Bone marrow (tissue), 2 donors: Measurements from ENCODE around the gene DENND5A.

Experiments used
- DNase-seq, 2 donors: peaks; one replicate each; lab custom pipeline; 2025; lab: John Stamatoyannopoulos, UW

Gene DENND5A

GRCh38 chr11:9265211-9266131 is at the start of gene DENND5A:
DENND5A (minus strand) TSS chr11:9265350; CDS start chr11:9265069, 281 bp downstream.
- DNase-seq, result peak; percentile 40 to 45

DNA sequence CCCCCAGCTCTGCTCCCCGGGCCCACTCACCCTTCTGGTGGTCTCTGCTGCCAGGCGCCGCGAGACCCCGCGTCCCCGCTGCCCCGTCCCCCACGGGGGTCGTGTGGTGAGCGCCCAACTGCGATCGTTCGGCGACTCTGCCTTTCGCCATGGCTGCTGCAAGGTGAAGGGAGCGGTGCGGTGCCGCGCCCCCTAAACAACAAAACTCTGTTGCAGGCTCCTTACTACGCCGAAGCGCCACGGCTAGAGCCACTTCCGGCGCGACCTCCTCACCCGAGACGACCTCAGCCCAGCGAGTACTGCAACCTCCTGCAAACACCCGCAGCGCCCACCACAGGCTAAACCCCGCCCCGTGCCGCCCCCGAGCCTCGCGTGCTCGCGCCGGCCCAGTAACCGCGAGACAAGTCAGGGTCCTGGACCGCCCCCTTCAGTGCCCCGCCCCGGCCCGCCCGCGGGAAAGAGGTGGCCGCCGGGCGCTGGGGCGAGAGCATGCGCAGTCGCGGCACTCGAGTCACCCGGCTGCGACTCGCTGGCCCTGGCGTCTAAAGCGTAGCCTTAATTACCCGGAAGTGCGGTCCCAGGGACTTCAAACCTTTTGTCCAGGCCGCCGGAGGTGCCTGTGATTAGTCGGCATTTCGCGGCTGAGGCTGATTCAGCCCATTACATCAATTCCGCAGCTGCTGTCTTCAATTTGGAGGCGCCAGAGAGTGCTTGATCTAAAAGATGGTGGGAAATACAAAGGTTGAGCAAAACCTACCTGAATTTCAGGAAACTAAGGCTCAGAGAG is 49.3 kb upstream of the DENND5A start, which contains the start of gene TMEM41B:
Gene TMEM41B, minus strand, starts transcription at position 303 of the 787 bp plus-strand sequence. Its CDS starts 152 bp downstream, at position 151.
- DNase-seq, result peak; percentile 91 to 93

DNA sequence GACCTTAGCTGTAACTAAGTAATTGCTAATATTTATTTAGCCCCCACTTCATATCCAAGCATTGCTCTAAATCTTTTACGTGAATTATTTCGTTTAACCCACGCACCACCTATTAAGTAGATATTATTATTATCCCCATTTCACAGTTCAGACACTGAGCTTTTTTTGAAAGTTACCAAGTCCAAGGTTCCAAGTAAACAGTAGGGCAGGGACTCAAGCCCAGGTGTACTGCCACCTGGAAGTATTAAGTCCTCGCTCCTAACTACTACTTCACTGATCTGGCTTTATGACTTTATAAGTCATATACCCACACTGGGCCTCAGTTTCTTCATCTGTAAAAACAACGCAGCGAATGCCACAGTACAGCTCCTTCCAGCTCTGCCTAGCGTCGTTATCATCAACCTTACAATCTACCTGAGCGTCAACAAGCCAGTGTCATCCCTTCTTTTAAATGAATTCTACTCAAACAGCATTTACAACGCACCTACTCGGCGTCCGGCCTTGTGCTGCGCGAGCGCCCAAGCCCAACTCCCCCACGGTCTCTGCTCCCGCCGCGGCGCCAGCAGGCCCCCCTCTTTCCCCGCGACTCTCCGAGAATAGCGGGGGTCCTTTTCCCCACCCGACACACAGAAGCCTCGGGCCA is 48.6 kb upstream of the DENND5A start:
- DNase-seq, result no peak

GRCh38 chr11:9310485-9311090 is 45.4 kb upstream of the DENND5A start:
- no peak for DNase-seq

- no peak for DNase-seq
Observed at GRCh38 chr11:9304178-9304577, 39.0 kb upstream of the DENND5A start.

- no peak for DNase-seq
Observed at GRCh38 chr11:9302448-9302847, 37.3 kb upstream of the DENND5A start.

DNA sequence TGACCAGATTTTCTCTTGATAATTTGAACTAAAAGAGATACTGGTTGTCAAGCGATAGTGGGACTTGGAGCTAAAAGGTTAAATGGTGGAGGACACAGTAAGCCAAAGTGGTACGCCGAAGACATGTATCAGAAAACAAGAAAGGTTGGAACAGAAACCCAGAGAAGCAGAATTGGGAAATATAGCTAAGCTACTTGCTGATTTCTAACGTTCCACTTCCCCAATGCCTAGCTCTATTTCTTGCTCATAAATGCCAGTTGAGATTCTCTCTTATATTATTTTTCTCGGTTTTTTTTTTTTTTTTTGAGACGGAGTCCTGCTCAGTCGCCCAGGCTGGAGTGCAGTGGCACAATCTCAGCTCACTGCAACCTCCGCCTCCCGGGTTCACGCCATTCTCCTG is 36.6 kb upstream of the DENND5A start:
- no peak for DNase-seq

GRCh38 chr11:9293646-9294045 is 28.5 kb upstream of the DENND5A start:
- DNase-seq, result no peak

DNA sequence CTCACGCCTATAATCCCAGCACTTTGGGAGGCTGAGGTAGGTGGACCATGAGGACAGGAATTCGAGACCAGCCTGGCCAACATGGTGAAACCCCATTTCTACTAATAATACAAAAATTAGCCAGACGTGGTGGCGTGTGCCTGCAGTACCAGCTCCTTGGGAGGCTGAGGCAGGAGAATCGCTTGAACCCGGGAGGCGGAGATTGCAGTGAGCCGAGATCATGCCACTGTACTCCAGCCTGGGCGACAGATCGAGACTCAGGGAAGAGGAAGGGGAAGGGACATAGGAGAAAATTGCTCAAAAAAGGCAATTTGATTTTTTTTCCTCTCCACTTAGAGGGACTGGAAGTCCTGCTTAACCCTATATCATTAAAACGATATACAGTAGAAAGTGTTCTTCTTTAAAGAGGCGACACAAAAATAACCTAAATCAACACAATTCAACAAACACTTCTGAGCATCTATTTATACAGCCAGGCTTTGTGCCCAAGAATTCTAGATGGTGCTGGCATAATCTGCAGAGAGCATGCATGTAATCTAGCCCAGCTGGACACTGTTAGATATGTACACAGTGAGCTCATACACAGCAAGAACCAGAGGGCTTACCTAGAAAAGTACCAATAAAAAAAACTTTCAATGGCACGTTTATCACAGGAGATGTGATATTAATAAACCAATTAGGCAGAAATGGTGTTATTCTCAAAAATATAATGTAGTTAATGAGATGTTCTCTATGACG is 20.9 kb upstream of the DENND5A start:
- no peak for DNase-seq

GRCh38 chr11:9280655-9281301 is 15.6 kb upstream of the DENND5A start:
- DNase-seq, result peak in 1 of 2 donors; percentile 75

DNA sequence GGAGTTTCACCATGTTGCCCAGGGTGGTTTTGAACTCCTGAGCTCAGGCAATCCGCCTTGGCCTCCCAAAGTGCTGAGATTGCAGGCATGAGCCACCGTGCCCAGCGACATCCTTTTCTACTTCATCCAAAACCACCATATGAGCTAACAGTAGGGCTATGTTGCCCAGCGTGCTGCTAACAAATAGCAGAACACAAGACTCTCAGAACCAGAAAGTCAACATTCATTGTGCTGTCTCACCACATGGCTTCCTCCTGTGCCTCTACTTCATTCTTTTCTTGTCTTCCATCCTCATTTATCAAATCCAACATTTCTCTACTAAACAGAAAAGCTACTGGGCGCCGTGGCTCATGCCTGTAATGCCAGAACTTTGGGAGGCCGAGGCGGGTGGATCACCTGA is 12.0 kb upstream of the DENND5A start:
- no peak for DNase-seq

DNA sequence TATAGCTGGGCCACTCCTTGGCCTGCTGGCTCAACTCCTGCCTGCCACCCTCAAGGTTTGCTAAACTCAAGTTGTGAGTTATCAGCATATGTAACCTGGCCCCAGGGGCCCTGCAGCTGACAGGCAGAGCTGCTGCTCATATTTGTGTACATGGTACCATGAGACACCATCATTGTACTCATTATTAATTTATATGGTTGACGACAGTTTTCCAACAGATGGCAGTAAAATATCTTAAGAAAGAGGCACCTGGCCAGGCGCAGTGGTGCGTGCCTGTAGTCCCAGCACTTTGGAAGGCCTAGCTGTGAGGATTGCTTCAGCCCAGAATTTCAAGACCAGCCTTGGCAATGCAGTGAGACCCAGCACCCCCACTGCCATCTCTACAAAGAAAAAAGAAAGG is 11.4 kb upstream of the DENND5A start:
- no peak for DNase-seq

DNA sequence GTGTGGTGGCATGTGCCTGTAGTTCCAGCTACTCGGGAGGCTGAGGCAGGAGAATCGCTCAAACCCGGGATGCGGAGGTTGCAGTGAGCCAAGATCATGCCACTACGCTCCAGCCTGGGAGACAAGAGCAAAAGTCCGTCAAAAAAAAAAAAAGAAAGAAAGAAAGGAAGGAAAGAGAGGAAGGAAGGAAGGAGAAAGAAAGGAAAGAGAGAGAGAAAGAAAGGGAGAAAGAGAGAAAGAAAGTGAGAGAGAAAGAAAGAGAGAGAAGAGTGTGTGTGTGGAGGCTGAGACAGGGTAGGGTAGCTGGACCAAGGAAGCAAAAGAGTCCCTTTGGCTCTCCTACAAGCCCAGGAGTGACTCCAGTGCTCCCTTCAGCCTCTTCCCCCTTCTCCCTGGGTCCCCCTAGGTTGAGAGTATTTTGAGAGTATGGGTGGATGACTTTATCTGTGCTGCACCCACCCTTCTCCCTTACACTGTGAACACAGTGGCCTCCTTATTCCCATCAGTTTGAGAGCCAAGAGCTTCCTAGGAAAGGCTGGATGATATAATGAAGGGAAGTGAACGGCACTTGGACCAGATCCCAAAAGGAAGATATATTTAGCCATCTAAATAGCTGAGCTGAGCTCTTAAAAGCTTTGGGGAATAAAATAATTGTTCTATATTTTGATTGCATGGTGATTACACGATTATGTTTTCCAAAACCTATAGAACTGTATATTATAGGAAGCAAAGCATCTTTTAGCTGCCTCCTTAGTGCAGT is 9.5 kb upstream of the DENND5A start:
- no peak for DNase-seq

- DNase-seq, result peak; percentile 43 to 95
Observed at GRCh38 chr11:9273376-9274336, 8.5 kb upstream of the DENND5A start.

DNA sequence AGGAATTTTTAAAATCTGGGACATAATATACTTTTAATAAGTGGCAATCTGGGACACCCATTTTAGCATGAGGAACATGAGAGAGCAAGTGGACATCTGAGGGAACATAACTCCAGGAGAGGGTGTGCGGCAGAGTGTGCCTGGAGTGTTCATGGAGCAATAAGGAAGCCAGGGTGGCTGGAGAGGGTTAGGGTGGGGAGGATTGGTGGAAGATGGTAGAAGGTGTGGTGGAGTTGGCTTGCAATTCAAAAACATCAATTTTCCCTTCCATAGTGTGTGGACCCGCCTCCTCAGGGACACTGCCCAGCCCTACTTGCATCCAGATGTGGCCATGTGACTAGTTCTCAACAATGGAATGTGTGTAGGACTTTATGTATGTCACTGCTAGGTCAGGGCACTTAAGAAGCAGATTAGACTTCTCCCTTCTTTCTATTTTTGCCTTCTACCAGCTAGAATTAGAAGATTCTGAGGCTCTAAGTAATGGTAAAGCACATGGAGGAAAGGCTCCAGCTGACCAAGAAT is 4.4 kb upstream of the DENND5A start:
- DNase-seq, result no peak

- no peak for DNase-seq
Observed at GRCh38 chr11:9267680-9268079, 2.5 kb upstream of the DENND5A start.

- DNase-seq, result no peak
Observed at GRCh38 chr11:9266926-9267325, 1.8 kb upstream of the DENND5A start.

- DNase-seq, result no peak
Observed at GRCh38 chr11:9266132-9266736, 1.1 kb upstream of the DENND5A start.
